22Rv1 (cell line): ENCODE results near the gene C10orf53.

Experiments
- CTCF ChIP-seq: fragments of 450-650 bp; IDR thresholded peaks from 2 replicates; pipeline ENCODE4 v1.5.1; 2017; ENCODE audit warnings: mild to moderate bottlenecking
- ZFX ChIP-seq: fragments of 450-650 bp; IDR thresholded peaks from 2 replicates; pipeline ENCODE4 v1.6.1; 2017; ENCODE audit warnings: antibody characterized with exemption, borderline replicate concordance

GRCh38 chr10:49735848-49736563 is 56.6 kb downstream of the C10orf53 start:
- TF ChIP-seq CTCF (no peak), ZFX (no peak)
